GM20431 (cell line): ENCODE measurements around the gene TC2N.
"Not testable (repeated sequence)": the region's sequence is repeated elsewhere in the genome, so short reads cannot be mapped to it uniquely, and the experiment has no call there.

Source experiments
- in situ Hi-C: fragments of 300-500 bp; cut with MseI, MboI; formaldehyde crosslinking; loops from one replicate; pipeline ENCODE4 v1.15.0; 2020; ENCODE audit warnings: low sequenced_read_pairs; ENCODE audit not compliant: unreplicated experiment

The TC2N gene

DNA sequence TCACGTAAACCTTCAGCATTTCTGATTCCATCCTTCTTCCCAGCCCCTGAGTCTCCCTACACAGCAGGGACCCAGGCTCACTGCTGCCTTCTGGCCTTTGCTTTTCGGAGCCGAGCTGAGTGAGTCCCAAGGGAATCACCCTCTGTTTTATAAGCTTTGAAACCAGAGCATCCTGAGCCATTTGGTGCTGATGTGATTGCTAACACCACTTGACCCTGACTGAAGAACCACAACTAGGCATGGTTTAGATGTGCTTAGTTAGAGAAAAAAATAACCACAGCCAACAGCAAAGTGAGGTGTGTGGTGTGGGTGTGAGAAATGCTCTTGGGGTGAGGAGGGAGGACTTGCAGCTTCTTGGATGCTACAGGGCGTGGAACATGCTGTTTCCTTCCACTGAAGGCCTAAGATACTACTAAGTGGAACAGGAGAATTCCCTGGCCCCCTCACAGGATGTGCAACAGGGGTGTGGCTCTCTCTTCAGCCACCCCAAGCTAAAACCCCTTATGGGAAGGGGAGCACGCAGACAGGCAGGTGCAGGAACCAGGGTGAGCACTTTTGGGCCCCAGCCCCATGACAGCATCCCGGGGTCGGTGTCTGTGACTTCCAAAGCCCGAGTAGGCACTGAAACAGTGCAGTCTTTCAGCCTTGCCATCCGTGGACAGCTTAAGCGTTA is at the start of gene TC2N:
TSS of gene TC2N (minus strand) at position 221 of the 673 bp plus-strand sequence. CDS start 53,767 bp downstream, outside the sequence.
- in situ Hi-C loops, result loop anchor here (25.0 kb wide), 1 partner anchor 205 kb away; no protein-coding TSS in a partner anchor

DNA sequence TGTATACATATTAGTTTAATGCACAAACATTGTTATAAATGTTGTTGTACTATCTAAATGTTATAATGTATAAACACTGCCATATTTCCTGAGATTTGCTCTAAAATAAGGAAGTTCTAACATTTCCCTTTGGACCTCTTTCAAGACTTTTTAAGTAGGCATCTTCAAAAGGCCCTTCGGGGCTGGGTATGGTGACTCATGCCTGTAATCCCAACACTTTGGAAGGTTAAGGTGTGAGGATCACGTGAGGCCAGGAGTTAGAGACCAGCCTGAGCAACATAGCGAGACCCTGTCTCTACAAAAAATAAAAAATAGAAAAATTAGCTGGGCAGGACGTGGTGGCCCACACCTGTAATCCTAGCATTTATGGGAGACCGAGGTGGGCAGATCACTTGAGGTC is 44.7 kb upstream of the TC2N start:
- in situ Hi-C loops, result no loop called here

DNA sequence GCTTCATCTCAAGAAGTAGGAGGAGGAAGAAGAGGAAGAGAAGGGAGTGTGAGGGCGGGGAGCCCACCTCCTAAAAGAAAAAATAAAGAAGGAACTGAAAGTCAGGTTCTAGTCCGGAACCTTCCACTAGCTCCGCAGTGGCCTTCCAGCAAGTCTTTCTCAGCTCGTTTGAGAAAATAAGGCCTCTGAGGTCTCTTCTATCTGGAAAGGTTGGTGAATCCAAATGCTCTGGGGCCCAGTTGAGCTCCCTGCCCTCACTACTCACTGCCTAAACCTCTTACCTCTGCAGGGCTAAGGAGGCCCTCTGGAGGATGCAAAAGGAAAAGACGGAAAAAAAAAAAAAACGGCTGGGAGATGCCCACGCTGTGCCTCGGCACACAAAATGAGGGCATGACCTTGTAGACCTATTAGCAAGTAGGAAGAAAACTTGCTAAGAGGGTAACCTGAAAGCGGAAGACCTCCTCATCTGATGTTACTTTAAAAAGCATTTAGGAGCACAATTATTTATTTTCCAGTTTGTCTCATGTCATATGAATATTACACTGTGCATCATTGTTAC is 44.2 kb upstream of the TC2N start:
- in situ Hi-C loops, result no loop called here

DNA sequence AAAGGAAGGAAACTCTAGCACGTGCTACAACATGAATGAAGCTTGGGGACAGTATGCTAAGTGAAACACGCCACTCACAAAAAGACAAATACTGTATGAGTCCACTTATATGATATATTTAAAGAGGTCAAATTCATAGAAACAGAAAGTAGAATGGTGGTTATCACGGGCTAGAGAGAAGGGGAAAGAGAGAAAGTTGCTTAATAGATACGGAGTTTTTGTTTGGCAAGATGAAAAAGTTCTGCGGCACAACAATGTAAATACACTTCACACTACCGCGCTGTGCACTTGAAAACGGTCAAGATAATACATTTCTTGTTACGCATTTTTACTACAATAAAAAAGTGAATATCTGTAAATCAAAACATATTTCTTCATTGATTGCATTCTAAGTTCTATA is 42.9 kb upstream of the TC2N start:
- in situ Hi-C loops, result no loop called here

DNA sequence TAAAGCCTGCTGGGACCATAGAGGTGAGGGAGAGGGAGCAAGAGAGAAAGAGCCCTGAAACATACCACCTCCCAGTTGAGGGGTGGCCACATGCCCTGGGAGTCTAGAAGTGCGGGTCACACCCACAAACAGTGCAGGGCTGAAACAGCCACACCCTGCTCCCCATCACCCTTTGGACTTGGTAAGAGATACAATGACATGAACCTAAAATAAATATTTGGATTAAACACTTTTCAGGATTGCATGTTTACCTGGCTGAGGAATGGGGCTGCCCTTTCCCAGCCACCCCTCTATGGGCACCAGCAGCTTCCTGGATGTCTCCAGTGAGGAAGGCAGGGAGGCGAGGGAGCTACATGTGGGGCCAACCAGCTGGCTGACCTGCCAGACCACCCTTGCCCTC is 39.0 kb upstream of the TC2N start:
- in situ Hi-C loops, result no loop called here

DNA sequence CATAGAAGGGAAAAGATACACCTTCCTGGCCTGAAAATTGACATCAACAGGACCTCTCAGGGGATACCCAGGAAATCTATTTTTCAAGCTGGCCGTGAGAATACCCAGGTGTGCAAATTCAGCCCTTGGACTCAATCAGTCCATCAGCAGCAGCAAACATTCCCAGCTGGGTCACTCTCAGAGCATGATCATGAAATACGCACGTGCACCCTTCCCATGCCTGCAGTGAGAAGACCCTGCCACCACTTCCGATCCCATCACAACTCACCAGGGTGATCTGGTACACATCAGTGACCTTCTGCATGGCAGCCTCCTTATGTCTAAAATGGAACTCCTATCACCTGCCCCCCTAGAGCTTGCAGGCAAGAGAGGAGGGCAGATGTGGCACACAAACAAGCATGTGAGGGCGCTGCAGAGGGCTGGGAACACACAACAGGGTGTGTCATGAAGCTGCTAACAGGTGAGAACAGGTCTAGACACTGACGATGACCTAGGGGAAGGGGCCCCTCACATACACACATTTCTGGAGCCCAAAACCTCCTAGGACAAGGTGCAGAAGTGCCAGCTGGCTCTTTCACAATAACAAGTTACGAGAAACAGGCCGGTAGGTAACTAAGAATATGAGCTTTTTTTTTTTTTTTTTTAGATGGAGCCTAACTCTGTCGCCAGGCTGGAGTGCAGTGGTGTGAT is 37.8 kb upstream of the TC2N start:
- in situ Hi-C loops, result no loop called here

DNA sequence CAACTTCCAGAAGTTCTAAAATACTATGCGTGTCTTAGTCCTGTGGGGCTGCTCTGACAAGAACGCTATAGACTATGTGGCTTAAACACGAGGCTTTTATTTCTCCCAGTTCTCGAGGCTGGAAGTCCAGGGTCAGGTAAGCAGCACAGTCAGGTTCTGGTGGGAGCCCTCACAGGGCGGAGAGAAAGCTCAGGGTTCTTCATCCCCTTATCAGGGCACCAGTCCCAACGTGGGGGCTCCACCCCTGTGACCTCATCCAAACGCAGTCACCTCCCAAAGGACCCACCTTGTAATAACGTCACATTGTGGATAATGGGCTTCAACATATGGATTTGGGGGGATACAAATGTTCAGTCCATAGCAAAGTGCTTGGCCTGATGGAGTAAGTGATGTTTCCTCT is 37.1 kb upstream of the TC2N start:
- in situ Hi-C loops, result no loop called here

DNA sequence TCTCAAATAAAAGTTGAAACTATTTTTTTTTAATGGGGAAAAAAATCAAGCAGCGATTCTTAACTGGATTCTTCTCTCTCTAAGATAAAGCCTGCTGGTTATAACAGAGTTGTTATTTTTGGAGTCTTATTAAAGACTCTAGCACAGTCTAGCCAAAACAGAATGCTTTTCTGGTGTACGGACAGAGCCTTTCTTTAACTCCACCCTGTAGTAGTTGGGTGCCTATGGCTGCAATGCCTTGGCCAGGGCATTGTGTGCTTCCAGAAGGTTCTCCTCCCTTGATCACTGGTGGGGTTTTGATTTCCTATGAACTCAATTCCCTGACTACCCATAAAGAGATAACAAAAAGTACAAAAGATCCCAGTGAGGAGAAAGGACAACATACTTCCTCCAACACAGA is 35.7 kb upstream of the TC2N start:
- in situ Hi-C loops, result no loop called here

DNA sequence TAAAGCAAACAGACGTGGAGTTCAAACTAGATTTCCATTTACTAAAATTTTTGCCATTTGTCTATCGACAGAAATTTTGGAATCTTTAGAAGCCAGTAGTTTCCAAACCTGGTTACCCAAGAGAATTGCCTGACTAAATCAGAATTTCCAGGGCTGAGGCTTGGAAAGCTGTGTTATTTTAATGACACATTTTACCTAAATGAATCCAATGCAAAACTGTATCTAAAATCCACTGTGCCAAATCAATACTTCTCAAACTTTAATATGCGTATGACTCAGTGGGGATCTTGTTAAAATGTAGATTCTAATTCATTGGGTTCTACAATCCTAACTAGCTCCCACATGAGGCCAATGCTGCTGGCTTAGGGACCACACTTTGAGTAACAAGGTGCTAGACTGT is 35.0 kb upstream of the TC2N start:
- in situ Hi-C loops, result no loop called here

DNA sequence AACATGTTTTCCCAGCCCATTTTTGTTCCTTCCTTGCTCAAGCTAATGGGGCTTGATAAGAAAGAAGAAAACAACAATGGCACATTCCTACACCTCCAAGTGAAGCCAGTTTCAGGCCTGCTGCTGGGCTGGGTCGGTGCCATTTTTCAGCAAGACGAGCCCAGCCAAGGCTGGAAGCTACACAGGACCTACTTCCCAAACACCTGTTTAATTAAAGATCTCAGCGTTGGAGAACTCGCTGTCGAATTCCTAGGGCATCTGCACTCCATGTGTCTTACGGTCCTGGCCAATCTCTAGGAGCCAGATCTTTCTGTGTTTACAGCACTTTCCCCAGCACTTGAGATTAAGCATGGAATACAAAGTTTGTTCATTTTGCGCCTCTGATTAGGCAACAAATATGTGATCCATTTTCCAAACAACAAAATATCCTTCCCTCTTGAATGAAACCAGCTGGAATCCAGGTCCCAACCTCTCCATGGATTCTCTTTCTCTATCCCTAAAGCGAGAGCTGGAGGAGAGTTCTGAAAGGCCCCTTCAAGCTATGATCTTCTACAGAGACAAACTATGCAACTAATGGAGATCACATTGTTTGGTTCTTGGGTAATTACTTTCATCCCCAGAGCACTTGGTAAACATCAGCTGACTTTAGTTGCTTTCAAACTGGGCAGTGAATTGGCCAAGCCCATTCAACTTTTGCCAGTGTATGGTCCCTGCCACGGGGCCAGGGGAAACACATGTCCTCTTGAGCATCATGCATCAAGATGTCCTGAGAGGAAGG is 34.3 kb upstream of the TC2N start:
- in situ Hi-C loops, result no loop called here

DNA sequence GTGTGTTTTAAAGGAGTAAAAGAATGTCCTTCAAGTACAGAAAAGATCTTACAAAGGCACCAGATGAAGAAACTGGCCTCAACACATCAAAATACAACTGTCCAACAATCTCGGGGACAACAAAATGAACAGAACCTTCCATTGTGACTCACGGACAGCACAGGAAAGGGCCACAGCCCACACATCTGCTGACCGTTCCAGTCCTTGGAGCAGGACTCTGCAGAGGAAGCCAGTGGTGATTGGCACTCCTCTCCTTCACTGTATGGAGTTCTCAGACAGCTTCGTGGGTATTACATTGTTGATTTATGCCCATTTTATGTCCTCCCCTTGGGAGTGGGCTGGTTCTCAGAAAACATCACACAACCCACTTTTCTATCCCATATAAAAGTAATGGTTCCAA is 32.5 kb upstream of the TC2N start:
- in situ Hi-C loops, result no loop called here

DNA sequence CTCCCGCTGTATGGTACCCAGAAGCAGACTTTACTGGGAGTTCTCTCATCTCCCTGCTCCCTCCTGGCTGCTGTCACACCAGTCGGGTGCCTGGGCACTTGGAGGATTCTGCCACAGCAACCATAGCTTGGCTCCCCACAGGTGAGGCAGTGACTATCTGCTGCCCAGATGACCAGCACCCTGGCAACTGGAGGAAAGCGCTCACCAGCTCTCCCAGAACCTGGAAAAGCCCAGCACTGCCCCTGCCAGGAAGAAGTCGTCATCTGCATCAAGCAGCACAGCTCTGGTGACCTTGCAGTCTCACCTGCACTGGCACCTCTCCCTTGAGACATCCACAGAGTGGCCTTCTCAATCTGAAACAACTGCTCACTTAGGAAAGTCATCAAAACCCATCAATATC is 31.9 kb upstream of the TC2N start:
- in situ Hi-C loops, result no loop called here

DNA sequence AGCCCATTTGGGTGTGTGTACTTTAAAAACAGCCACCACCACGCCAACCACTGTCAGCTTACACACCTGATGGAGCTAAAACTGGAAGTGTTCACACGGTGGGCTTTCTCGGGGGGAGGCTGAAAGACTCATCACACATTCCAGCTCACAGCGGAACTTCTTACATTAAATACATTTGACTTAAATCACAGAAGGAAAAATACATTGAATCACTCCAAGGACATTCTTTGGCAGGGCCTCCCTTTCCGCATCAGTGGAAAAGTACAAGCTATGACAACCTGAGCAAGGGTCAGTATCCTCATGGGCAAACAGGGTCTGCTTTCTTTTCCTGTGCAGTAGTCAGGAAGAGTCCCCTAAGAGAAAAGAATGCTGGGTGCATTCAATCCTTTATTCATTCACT is 31.0 kb upstream of the TC2N start:
- in situ Hi-C loops, result no loop called here

DNA sequence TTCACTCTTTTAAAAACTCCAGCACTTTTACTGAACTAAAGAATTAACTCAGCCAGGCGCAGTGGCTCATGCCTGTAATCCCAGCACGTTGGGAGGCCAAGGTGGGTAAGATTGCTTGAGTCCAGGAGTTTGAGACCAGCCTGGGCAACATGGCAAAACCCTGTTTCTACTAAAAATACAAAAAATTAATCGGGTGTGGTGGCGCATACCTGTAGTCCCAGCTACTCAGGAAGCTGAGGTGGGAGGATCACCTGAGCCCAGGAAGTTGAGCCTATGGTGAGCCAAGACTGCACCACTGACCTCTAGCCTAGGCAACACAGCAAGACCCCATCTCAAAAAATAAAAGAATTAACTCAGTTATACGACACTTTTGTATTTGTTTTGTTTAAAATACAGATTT is 30.4 kb upstream of the TC2N start:
- in situ Hi-C loops, result not testable (repeated sequence)

DNA sequence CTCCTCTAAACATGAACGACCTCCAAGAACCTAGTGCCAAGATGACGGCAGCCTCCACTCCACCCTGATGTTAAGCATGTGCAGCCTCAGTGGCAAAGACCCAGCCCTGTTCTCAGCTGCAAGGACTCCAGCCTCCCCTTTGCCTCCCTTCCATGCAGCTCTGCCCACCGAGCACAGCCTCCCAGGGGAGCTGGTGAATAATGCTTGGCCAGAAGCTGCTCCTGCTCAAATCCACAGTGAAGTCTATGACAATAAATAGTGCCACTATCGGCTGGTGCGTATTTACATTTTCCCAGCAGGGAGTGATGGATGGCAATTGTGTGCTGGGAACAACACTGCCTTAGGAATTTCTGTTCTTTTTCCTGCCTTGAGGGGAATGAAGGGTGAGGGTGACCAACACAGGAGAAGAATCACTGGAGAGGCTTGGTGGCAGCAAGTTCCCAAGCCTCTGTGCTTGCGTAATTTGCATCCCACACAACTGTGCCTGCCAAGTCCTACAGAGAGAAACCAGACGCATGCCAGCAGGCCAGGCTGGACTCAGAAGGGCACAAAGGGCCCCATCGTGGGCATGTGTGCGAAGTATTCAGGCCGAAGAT is 29.9 kb upstream of the TC2N start:
- in situ Hi-C loops, result no loop called here

DNA sequence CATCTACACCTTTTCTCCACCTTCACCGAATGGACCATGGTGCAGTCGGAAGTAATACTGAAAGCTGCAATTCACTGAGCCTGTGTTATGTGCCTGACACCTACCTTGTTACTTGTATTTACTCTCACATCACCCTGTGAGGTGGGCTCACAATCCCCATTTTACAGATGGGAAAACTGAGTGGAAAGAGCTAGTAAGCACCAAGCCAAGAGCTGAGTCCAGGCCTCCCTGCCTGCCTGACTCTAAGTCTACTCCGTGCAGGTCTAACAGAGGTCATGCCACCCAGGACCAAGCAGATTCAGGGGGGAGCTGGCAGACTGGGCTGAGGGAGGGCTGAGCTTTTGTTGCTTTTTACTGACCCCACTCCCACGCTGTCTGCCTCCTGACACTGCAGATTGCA is 29.1 kb upstream of the TC2N start:
- in situ Hi-C loops, result no loop called here

DNA sequence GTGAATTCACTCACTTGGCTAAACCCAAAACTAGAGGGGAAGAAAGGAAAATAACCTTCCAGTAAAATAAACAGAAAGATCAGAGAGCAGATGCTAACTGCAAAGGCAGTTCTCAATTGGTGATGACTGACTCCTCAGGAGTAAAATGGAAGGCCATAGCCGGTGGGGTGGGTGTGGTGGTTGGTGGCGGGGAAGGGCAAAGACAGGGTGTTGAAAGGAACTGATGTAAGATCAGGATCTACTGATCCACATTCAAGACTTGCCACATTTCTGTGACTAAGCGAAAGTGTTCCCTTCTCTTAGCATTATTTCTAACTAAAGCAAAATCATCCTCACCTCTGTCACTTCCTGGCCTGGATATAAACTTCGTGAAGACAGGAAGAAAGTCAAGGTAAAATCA is 26.3 kb upstream of the TC2N start:
- in situ Hi-C loops, result no loop called here

DNA sequence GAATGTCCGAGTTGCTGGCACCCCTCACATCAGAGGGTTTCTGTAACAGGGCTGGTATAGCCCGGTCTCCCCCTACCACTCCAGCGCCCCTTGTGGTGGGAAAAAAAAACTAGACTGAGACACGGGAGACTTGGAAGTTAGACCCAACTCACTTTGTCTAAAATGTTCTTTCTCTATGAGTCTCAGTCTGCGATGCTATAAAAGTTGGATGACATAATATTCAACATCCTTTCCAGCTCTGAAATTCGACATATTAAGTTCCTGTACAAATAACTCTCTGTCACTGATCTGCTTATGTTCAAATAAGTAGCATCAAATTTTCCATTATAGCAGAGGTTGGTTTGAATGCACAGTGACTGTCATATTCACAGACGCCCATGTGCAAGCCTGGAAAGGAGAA is 25.7 kb upstream of the TC2N start:
- in situ Hi-C loops, result no loop called here

DNA sequence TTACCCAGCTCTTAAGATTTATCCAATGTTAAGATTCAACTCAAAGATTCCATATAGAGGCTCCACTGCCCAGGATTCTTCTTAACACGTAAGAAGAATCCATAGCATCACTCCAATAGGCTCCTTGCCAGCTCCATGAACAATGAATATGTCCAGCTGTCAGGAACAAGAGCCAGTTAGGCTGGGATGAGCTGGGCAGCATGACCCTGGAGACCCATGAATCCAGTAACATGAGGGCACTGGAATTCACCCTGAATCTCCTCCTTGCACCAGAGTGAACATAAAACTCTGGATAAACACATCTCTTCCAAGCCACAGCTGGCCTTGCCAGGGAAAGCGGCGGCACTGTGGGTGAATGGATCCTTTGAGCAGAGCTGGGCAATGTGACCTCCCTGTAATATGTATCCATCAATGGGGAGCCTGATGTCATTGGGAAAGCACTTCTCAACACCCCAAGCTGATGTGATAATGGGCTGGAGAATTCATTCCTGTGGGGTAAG is 24.4 kb upstream of the TC2N start:
- in situ Hi-C loops, result no loop called here

DNA sequence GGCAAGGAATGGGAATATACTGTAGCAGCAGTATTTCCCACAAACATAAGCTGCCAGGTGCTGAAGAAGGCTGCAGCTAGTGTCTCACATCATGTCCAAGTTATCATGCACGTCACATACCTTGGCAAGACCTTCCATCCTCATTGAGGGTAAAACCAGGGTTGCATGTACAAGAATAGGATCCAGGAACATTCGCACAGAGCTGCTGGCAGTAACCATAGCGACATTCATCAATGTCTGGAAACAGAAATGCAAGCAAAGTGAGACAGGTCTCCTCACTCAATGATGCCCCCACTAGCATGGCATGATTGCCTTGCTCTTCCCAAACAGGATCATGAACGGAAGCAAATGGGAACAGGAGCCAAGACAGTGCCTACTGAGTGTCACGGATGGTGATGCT is 23.8 kb upstream of the TC2N start:
- in situ Hi-C loops, result no loop called here
